ENCODE results near the gene POGK.

Gene POGK

GRCh38 chr1:166838766-166839599 lies at the start of gene POGK (continued):
- no peak for TF ChIP-seq ZNF354C (tag by site-specific recombination; IDR thresholded peaks at IDR 0.05; ENCODE audit: borderline replicate concordance, low read depth)
- TF ChIP-seq RBAK (tag by site-specific recombination; IDR thresholded peaks at IDR 0.05) = no peak
- no peak for TF ChIP-seq ZNF624 (tag by site-specific recombination; IDR thresholded peaks at IDR 0.05)
- TF ChIP-seq ZNF658 (tag by site-specific recombination; IDR thresholded peaks at IDR 0.05) = no peak
- peak; percentile 83 for TF ChIP-seq ZNF76 (tag by site-specific recombination; IDR thresholded peaks at IDR 0.05; ENCODE audit: borderline replicate concordance, low read depth)
- no peak for TF ChIP-seq ZNF280D (tag by site-specific recombination; IDR thresholded peaks at IDR 0.05)
- no peak for TF ChIP-seq ZNF645 (tag by site-specific recombination; IDR thresholded peaks at IDR 0.05)
- no peak for TF ChIP-seq ZNF391 (tag by site-specific recombination; IDR thresholded peaks at IDR 0.05; ENCODE audit: borderline replicate concordance, low read depth)
- no peak for TF ChIP-seq YY2 (tag by site-specific recombination; IDR thresholded peaks at IDR 0.05)
- 0 out of 2 replicates have a peak, but pooled peaks have one; percentile 48 for TF ChIP-seq ZNF24 (tag by site-specific recombination; IDR thresholded peaks at IDR 0.05)
- TF ChIP-seq ZFP3 (tag by site-specific recombination; IDR thresholded peaks at IDR 0.05; ENCODE audit: low read depth) = no peak
- no peak for TF ChIP-seq ZNF704 (tag by site-specific recombination; IDR thresholded peaks at IDR 0.05)
- no peak for TF ChIP-seq REST (tag by site-specific recombination; IDR thresholded peaks at IDR 0.05)
- no peak for TF ChIP-seq ZNF274 (IDR thresholded peaks at IDR 0.05; ENCODE audit: low read length)
- TF ChIP-seq ZNF274 (tag by site-specific recombination; IDR thresholded peaks at IDR 0.05; ENCODE audit: borderline replicate concordance) = no peak
- no peak for TF ChIP-seq ZSCAN23 (tag by site-specific recombination; IDR thresholded peaks at IDR 0.05)
- TF ChIP-seq ZNF830 (tag by site-specific recombination; IDR thresholded peaks at IDR 0.05; ENCODE audit: low read depth) = no peak
- no peak for TF ChIP-seq ZBTB6 (tag by site-specific recombination; IDR thresholded peaks at IDR 0.05)
- no peak for TF ChIP-seq ELK4 (IDR thresholded peaks at IDR 0.05; ENCODE audit: borderline replicate concordance, low read depth, low read length)
- no peak for TF ChIP-seq ZNF544 (tag by site-specific recombination; IDR thresholded peaks at IDR 0.05)
- TF ChIP-seq ZFHX2 (tag by site-specific recombination; conservative IDR thresholded peaks at IDR 0.05) = peak; percentile 74
- peak; percentile 41; the same call in 1 of the 2 replicates for TF ChIP-seq ZNF184 (tag by site-specific recombination; IDR thresholded peaks at IDR 0.05)
- no peak for TF ChIP-seq MEIS1 (CRISPR knock-in tag; IDR thresholded peaks at IDR 0.05; ENCODE audit: borderline replicate concordance)
- TF ChIP-seq GFI1B (tag by site-specific recombination; IDR thresholded peaks at IDR 0.05) = no peak
- TF ChIP-seq ZNF155 (tag by site-specific recombination; IDR thresholded peaks at IDR 0.05) = no peak
- no peak for TF ChIP-seq ZNF548 (tag by site-specific recombination; IDR thresholded peaks at IDR 0.05)
- TF ChIP-seq ZNF596 (tag by site-specific recombination; IDR thresholded peaks at IDR 0.05) = peak; percentile 38; the same call in 1 of the 2 replicates
- no peak for TF ChIP-seq ZNF266 (tag by site-specific recombination; IDR thresholded peaks at IDR 0.05; ENCODE audit: low read depth)
- peak; percentile 27; the same call in 1 of the 2 replicates for TF ChIP-seq ZNF629 (tag by site-specific recombination; IDR thresholded peaks at IDR 0.05)

Data from HEK293 (cell line).